Suprapubic skin (tissue), 4 donors: Measurements from ENCODE around the gene CNN2. TPM values are rescaled to one million over a fixed set of nuclear protein-coding genes. Genes with fewer than 3 reads are reported as not detected.

ENCODE experiments used
- DNase-seq, 2 donors: peaks; one replicate each; pipeline ENCODE4 v3.0.0-alpha.2; 2019; ENCODE audit warnings: low spot score in 2 of 2
- H3K27ac ChIP-seq: fragments of 200-600 bp; sonication (generic); one replicate; pipeline ENCODE4 v1.5.1; 2019
- H3K27me3 ChIP-seq: fragments of 200-600 bp; sonication (generic); one replicate; pipeline ENCODE4 v1.5.1; 2019
- H3K36me3 ChIP-seq: fragments of 200-600 bp; sonication (generic); one replicate; pipeline ENCODE4 v1.5.1; 2019
- H3K4me1 ChIP-seq: fragments of 200-600 bp; sonication (generic); one replicate; pipeline ENCODE4 v1.5.1; 2019
- H3K4me3 ChIP-seq: fragments of 200-600 bp; sonication (generic); one replicate; pipeline ENCODE4 v1.5.1; 2019; ENCODE audit warnings: mild to moderate bottlenecking
- H3K9me3 ChIP-seq: fragments of 200-600 bp; sonication (generic); one replicate; pipeline ENCODE4 v1.5.1; 2019
- EP300 ChIP-seq: sonication (generic); formaldehyde crosslinking; IDR thresholded peaks from one replicate; pipeline ENCODE4 v1.6.1; 2017; ENCODE audit warnings: antibody characterized with exemption
- POLR2A ChIP-seq, 2 donors: fragments of 450-650 bp; IDR thresholded peaks; one replicate each; pipeline ENCODE4 v1.6.1; 2017; ENCODE audit warnings: antibody characterized with exemption in 2 of 2, mild to moderate bottlenecking in 2 of 2, moderate library complexity in 2 of 2
- POLR2AphosphoS5 ChIP-seq, 3 donors: sonication (generic); formaldehyde crosslinking; IDR thresholded peaks; one replicate each; pipeline ENCODE4 v1.6.1; 2017; ENCODE audit warnings: antibody characterized with exemption in 3 of 3
- WGBS: methylation state at CpG from one replicate; pipeline ENCODE4 v1.1.5; 2018; 5-methylcytosine and 5-hydroxymethylcytosine counted together
- total RNA-seq, 4 donors: library from RNA; depleted of rRNA; stranded (reverse); fragments of >200 nt; gene quantifications; one replicate each; pipeline ENCODE4 v1.1.0, GENCODE V29; 2016
- TF ChIP-seq, protein P1 (sequence below), 2 donors: fragments of 200-600 bp in 1 of 2; fragments of 450-650 bp in 1 of 2; sonication (generic) in 1 of 2; IDR thresholded peaks; one replicate each; pipeline ENCODE4 v1.5.1; 2016 to 2019; ENCODE audit warnings: antibody characterized with exemption in 2 of 2, mild to moderate bottlenecking in 1 of 2, moderate library complexity in 1 of 2

The CNN2 gene
- total RNA-seq, 4 donors from 2014 or later = 44.0 to 75.1 (median 68.4) TPM

- TF ChIP-seq POLR2AphosphoS5 (IDR thresholded peaks at IDR 0.05) = no peak
- no peak overlapping the region for H3K27ac ChIP-seq
- peaks cover 23% of the 10 kb centered on the region for H3K27me3 ChIP-seq
- no peak for DNase-seq
- peaks cover 36% of the 10 kb centered on the region for H3K36me3 ChIP-seq
- H3K4me3 ChIP-seq = no peak overlapping the region
- WGBS = 93% methylated on average over 21 of the region's 42 CpGs
- H3K9me3 ChIP-seq = no peaks in the 10 kb centered on the region
- peaks cover 11% of the 10 kb centered on the region for H3K4me1 ChIP-seq
Measured at GRCh38 chr19:991932-992669, 34.3 kb upstream of the CNN2 start.

DNA sequence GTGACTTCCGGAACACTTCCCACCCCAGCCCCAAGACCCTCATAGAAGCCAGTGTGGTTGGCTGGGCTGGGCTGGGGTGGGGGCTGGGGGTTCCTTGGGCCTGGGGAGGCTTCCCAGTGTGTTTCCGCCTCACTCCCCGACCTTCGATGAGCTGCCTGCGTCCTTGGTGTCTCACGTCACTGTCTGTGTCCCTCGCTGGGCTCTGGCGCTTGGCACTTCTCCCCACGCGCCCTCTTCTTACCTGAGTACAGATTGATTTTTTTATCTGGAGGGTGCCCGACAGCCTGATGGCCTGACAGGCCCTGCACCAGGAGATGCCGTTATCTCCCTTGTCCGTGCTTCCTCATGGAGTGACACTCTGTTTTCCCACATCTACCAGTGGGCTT is 33.7 kb upstream of the CNN2 start:
- Histone ChIP-seq H3K4me3 (no peak overlapping the region), H3K27me3 (peaks cover 29% of the 10 kb centered on the region), H3K27ac (no peak overlapping the region), H3K4me1 (peaks cover 11% of the 10 kb centered on the region), H3K36me3 (peaks cover 36% of the 10 kb centered on the region), H3K9me3 (no peaks in the 10 kb centered on the region)
- no peak for DNase-seq
- no peak for TF ChIP-seq POLR2A (IDR thresholded peaks at IDR 0.05)
- TF ChIP-seq, protein P1, sequence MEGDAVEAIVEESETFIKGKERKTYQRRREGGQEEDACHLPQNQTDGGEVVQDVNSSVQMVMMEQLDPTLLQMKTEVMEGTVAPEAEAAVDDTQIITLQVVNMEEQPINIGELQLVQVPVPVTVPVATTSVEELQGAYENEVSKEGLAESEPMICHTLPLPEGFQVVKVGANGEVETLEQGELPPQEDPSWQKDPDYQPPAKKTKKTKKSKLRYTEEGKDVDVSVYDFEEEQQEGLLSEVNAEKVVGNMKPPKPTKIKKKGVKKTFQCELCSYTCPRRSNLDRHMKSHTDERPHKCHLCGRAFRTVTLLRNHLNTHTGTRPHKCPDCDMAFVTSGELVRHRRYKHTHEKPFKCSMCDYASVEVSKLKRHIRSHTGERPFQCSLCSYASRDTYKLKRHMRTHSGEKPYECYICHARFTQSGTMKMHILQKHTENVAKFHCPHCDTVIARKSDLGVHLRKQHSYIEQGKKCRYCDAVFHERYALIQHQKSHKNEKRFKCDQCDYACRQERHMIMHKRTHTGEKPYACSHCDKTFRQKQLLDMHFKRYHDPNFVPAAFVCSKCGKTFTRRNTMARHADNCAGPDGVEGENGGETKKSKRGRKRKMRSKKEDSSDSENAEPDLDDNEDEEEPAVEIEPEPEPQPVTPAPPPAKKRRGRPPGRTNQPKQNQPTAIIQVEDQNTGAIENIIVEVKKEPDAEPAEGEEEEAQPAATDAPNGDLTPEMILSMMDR (IDR thresholded peaks at IDR 0.05) = no peak
- TF ChIP-seq EP300 = no peak
- 96% methylated on average over 13 of the region's 13 CpGs for WGBS

- Histone ChIP-seq H3K36me3 (peaks cover 32% of the 10 kb centered on the region), H3K4me3 (no peak overlapping the region), H3K4me1 (peaks cover 11% of the 10 kb centered on the region), H3K27me3 (peaks cover 36% of the 10 kb centered on the region), H3K9me3 (no peaks in the 10 kb centered on the region), H3K27ac (no peak overlapping the region)
- no peak for DNase-seq
- WGBS = 87% methylated on average over 11 of the region's 17 CpGs
- TF ChIP-seq EP300 (no peak), POLR2AphosphoS5 (IDR thresholded peaks at IDR 0.05) (no peak), POLR2A (IDR thresholded peaks at IDR 0.05) (no peak)
- TF ChIP-seq, protein P1 (IDR thresholded peaks at IDR 0.05) = no peak
Measured at GRCh38 chr19:993361-993830, 33.0 kb upstream of the CNN2 start.

- Histone ChIP-seq H3K9me3 (no peaks in the 10 kb centered on the region), H3K27me3 (peaks cover 42% of the 10 kb centered on the region), H3K4me3 (no peak overlapping the region), H3K27ac (no peak overlapping the region), H3K36me3 (peaks cover 28% of the 10 kb centered on the region), H3K4me1 (peaks cover 11% of the 10 kb centered on the region)
- TF ChIP-seq POLR2AphosphoS5 (IDR thresholded peaks at IDR 0.05) = no peak
- TF ChIP-seq, protein P1 (IDR thresholded peaks at IDR 0.05) = no peak
- no peak for TF ChIP-seq EP300
- TF ChIP-seq POLR2A (IDR thresholded peaks at IDR 0.05) = no peak
- DNase-seq = no peak
- 97% methylated on average over 22 of the region's 43 CpGs for WGBS
Measured at GRCh38 chr19:993831-994393, 32.5 kb upstream of the CNN2 start.

DNA sequence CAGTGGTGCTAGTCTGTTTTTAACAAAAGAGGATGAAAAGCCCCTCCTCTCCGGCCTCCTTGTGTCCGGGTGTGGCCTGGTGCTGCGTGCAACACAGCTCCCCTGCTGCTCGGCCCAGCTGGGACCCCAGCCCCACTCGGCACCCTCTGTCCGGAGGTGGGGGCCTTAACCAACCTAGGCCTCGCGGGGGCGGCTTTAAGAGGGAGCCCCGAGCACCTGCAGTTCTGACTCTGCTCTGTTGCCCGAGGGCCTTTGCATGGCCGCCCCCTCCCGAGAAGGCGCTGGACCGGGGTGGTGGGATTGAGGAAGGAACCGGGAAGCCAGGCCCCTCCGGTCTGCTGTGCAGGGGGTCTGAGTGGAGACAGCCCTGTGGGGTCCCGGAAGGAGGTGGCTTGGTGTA is 31.9 kb upstream of the CNN2 start:
- Histone ChIP-seq H3K27ac (no peak overlapping the region), H3K4me1 (peaks cover 11% of the 10 kb centered on the region), H3K9me3 (no peaks in the 10 kb centered on the region), H3K4me3 (no peak overlapping the region), H3K36me3 (peaks cover 28% of the 10 kb centered on the region), H3K27me3 (peaks cover 48% of the 10 kb centered on the region)
- DNase-seq = no peak
- 92% methylated on average over 10 of the region's 18 CpGs for WGBS
- TF ChIP-seq EP300 = no peak

GRCh38 chr19:995051-995827 is 31.2 kb upstream of the CNN2 start:
- peaks cover 22% of the 10 kb centered on the region for H3K36me3 ChIP-seq
- peaks cover 55% of the 10 kb centered on the region for H3K27me3 ChIP-seq

More at GRCh38 chr19:995051-995827, 31.2 kb upstream of the CNN2 start:
- no peaks in the 10 kb centered on the region for H3K9me3 ChIP-seq
- 68% methylated on average over 7 of the region's 26 CpGs for WGBS
- TF ChIP-seq EP300 (no peak), POLR2AphosphoS5 (IDR thresholded peaks at IDR 0.05) (no peak), POLR2A (IDR thresholded peaks at IDR 0.05) (no peak)
- TF ChIP-seq, protein P1 (IDR thresholded peaks at IDR 0.05) = no peak
- no peak overlapping the region for H3K4me3 ChIP-seq
- peaks cover 14% of the 10 kb centered on the region for H3K4me1 ChIP-seq
- DNase-seq = no peak
- H3K27ac ChIP-seq = no peak overlapping the region
